Lung (tissue), 12 donors: ENCODE data around the gene B3GALNT2. TPM values are rescaled to one million over a fixed set of nuclear protein-coding genes. Genes with fewer than 3 reads are reported as not detected.
"Not testable (repeated sequence)": the region's sequence is repeated elsewhere in the genome, so short reads cannot be mapped to it uniquely, and the experiment has no call there.

Experiments used
- ATAC-seq: fragments of 200-7000 bp; cut with Tn5 transposase; one replicate; pipeline ENCODE4 v1.9.1; 2020; ENCODE audit warnings: moderate number of reproducible peaks; ENCODE audit not compliant: insufficient read depth, low FRiP score
- DNase-seq, 3 donors: peaks; one replicate each; pipeline ENCODE4 v3.0.0-alpha.2; 2013 to 2017
- H3K27ac ChIP-seq, 2 donors: one replicate each; pipeline ENCODE4 v1.5.1; 2013; ENCODE audit warnings: mild to moderate bottlenecking in 2 of 2, moderate library complexity in 2 of 2, control low read depth in 1 of 2, inconsistent platforms in 1 of 2, low read depth in 1 of 2, low read length in 1 of 2
- H3K27me3 ChIP-seq, 3 donors: one replicate each; pipeline ENCODE4 v1.5.1; 2013; ENCODE audit warnings: low read length in 2 of 3; ENCODE audit not compliant: control insufficient read depth in 3 of 3, insufficient read depth in 3 of 3
- H3K36me3 ChIP-seq, 4 donors: one replicate each; pipeline ENCODE4 v1.5.1; 2013; ENCODE audit warnings: low read length in 4 of 4, mild to moderate bottlenecking in 1 of 4, moderate library complexity in 1 of 4; ENCODE audit not compliant: control insufficient read depth in 4 of 4, insufficient read depth in 4 of 4
- H3K4me1 ChIP-seq, 5 donors: one replicate each; pipeline ENCODE4 v1.5.1; 2013; ENCODE audit warnings: low read length in 5 of 5, mild to moderate bottlenecking in 2 of 5, moderate library complexity in 1 of 5; ENCODE audit not compliant: control insufficient read depth in 5 of 5, insufficient read depth in 5 of 5
- H3K4me3 ChIP-seq: one replicate; pipeline ENCODE4 v1.5.1; 2013; ENCODE audit warnings: mild to moderate bottlenecking, control low read depth, moderate library complexity
- H3K9ac ChIP-seq, 2 donors: one replicate each; pipeline ENCODE4 v1.5.1; 2013; ENCODE audit warnings: low read length in 2 of 2, control low read depth in 1 of 2; ENCODE audit not compliant: insufficient read depth in 1 of 2
- H3K9me3 ChIP-seq, 4 donors: one replicate each; pipeline ENCODE4 v1.5.1; 2013; ENCODE audit warnings: low read length in 3 of 4, mild to moderate bottlenecking in 1 of 4, moderate library complexity in 1 of 4; ENCODE audit not compliant: control insufficient read depth in 4 of 4, insufficient read depth in 3 of 4
- WGBS, 2 donors: extraction: QIAGEN DNeasy Blood & Tissue Kit; methylation state at CpG; one replicate each; pipeline ENCODE4 v1.1.7; 2013; 5-methylcytosine and 5-hydroxymethylcytosine counted together
- polyA plus RNA-seq, 2 donors: library from polyadenylated mRNA; stranded (reverse); fragments of 200-250 nt; gene quantifications; one replicate each; pipeline ENCODE4 v1.2.1, GENCODE V29; 2013
- total RNA-seq, 2 donors: library from RNA; depleted of rRNA in 1 of 2; stranded (reverse); fragments of >200 nt in 1 of 2; gene quantifications; one replicate each; pipeline ENCODE4 v1.2.1, GENCODE V29; 2014 to 2021
- TF ChIP-seq, protein P1 (sequence below): IDR thresholded peaks from 2 replicates; pipeline ENCODE4 v1.5.1; 2012; ENCODE audit warnings: mild to moderate bottlenecking; ENCODE audit errors: control extremely low read depth, extremely low read depth
- donor health status: control.
- donor health status: control.
- donor health status: Bipolar disorder and iron deficiency.
- donor health status: healthy.
- donor health status: DM: yes; HTN: yes; CAD: no.

B3GALNT2 gene
- total and polyA plus RNA-seq, 4 donors, result 2.3 to 30.8 (median 11.3) TPM

DNA sequence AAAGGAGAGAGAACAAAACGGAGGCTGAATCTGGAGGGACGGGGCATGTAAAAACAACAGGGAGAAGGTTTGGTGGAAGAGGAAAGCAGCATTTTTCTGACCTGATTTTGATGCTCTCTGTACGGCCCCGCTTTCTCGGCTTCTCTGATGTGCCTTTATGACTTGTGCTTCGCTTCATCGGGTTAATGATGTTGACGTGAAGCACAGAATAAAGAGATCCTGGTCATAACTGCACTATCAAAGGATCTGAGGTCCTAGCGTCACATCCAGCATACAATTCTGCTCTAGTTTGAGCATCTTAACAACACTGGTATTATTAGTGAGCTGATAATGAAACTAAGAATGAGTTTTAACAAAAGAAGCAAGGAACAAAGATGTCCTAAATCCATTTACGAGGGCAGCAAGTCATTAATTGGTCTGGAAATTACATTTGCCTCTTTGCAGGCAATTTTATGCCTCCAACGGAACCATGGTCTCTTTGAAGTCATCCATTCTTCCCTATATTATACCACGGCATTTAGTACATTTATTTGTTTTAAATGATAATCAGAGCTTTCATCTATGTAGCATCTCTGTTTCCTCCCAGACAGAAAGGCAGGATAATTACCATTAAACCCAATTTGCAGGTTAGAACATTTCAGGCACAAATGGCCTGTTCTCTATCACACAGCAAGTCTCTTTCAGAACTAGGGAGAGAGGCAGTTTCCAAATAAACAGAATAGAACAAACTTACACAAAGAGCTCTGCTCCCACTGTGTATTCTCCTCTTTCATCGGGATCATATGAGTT, 45.3 kb upstream of the B3GALNT2 start:
- H3K36me3 ChIP-seq, result no peaks in the 10 kb centered on the region
- no peaks in the 10 kb centered on the region for H3K4me1 ChIP-seq
- no peak for ATAC-seq
- DNase-seq, result no peak
- no peak overlapping the region for H3K9ac ChIP-seq
- 81 to 85% methylated on average over 13 of the region's 13 CpGs for WGBS, 2 donors
- H3K4me3 ChIP-seq, result no peak overlapping the region
- H3K27ac ChIP-seq, result no peak overlapping the region
- no peaks in the 10 kb centered on the region for H3K27me3 ChIP-seq
- H3K9me3 ChIP-seq, result peaks cover 0 to 6% (median 0%) of the 10 kb centered on the region in 4 donors
- TF ChIP-seq, protein P1, sequence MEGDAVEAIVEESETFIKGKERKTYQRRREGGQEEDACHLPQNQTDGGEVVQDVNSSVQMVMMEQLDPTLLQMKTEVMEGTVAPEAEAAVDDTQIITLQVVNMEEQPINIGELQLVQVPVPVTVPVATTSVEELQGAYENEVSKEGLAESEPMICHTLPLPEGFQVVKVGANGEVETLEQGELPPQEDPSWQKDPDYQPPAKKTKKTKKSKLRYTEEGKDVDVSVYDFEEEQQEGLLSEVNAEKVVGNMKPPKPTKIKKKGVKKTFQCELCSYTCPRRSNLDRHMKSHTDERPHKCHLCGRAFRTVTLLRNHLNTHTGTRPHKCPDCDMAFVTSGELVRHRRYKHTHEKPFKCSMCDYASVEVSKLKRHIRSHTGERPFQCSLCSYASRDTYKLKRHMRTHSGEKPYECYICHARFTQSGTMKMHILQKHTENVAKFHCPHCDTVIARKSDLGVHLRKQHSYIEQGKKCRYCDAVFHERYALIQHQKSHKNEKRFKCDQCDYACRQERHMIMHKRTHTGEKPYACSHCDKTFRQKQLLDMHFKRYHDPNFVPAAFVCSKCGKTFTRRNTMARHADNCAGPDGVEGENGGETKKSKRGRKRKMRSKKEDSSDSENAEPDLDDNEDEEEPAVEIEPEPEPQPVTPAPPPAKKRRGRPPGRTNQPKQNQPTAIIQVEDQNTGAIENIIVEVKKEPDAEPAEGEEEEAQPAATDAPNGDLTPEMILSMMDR, result no peak

DNA sequence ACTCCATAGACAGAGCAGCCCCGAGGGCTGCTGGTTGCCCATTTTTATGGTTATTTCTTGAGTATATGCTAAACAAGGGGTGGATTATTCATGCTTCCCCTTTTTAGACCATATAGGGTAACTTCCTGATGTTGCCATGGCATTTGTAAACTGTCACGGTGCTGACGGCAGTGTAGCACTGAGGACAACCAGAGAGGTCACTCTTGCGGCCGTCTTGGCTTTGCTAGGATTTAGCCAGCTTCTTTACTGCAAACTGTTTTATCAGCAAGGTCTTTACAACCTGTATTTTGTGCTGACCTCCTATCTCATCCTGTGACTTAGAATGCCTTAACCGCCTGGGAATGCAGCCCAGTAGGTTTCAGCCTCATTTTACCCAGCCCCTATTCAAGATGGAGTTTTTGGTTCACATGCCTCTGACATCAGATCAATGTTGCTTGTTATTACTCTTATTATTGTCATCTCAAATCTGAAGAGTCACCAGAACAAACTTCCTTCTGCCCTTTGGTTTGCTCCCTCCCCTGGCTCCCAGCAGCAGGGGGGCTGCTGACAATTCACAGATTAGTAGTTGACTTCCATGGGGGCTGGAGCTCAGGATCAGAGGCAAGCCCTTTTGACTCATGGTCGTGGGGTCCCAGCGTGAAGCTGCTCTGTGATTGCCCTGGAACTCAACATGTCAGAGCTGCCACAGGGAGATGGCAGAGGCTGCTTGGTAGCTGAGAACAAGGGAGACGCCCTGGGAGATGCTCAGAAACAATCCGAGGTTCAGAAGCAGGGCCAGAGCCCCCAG, 42.3 kb upstream of the B3GALNT2 start:
- not testable (repeated sequence) for H3K9me3 ChIP-seq, H3K36me3 ChIP-seq, DNase-seq, H3K4me1 ChIP-seq, H3K27ac ChIP-seq, ATAC-seq, H3K4me3 ChIP-seq, H3K27me3 ChIP-seq, H3K9ac ChIP-seq
- whole genome bisulfite sequencing, 2 donors, result 44 to 47% methylated on average over 10 of the region's 10 CpGs

DNA sequence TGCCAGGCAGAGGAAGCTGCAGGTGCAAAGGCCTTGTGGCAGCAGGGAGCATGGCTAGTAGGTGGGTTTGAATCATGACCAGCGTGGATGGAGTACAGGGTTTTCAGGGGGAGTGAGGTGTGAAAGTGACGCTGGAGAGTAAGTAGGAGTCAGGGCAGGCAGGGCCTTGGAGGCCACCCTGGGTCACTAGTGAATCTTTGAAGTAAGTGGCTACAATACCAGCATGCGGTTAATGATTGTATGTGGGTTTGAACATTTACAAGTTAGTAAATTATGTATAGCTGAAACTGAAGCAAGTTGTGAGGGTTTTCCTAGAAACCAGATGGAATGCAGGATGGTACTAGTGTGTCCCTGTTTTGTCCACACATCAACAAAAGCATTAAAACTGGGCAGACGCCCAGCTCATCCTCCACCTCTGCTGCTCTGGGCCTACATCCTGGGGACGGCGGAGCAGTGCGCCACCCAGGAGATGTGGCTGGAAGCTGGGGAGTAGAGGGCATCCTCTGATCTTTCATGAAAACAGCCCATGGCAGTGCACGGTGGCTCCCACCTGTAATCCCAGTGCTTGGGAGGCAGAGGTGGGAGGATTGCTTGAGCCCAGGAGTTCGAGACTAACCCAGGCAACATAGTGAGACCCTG, 41.2 kb upstream of the B3GALNT2 start:
- Histone ChIP-seq H3K9ac (no peak overlapping the region), H3K9me3 (no peaks in the 10 kb centered on the region), H3K4me1 (no peaks in the 10 kb centered on the region), H3K27me3 (no peaks in the 10 kb centered on the region), H3K27ac (no peak overlapping the region), H3K4me3 (no peak overlapping the region), H3K36me3 (no peaks in the 10 kb centered on the region)
- DNase-seq (no peak), ATAC-seq (no peak)
- 87 to 93% methylated on average over 9 of the region's 9 CpGs for WGBS, 2 donors
- TF ChIP-seq, protein P1, result no peak

DNA sequence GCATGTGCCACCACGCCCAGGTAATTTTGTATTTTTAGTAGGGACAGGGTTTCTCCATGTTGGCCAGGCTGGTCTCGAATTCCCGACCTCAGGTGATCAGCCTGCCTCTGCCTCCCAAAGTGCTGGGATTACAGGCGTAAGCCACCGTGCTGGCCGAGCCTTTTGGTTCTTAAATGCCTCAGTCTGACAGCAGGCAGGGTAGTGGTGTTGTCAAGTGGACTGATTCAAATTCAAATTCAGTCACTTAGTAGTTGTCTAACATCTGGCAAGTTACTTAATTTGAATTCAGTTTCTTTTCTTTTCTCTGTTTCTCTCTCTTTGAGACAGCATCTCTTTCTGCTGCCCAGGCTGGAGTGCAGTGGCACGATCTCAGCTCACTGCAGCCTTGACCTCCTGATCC, 38.6 kb upstream of the B3GALNT2 start:
- H3K9me3 ChIP-seq, H3K36me3 ChIP-seq, H3K4me1 ChIP-seq, H3K4me3 ChIP-seq, H3K27me3 ChIP-seq, DNase-seq, ATAC-seq, H3K27ac ChIP-seq, H3K9ac ChIP-seq: not testable (repeated sequence)
- WGBS, 2 donors, result 77 to 85% methylated on average over 7 of the region's 7 CpGs
